ENCODE results near the gene TYW1.
"Not testable (repeated sequence)": the region's sequence is repeated elsewhere in the genome, so short reads cannot be mapped to it uniquely, and the experiment has no call there.

The TYW1 gene

DNA sequence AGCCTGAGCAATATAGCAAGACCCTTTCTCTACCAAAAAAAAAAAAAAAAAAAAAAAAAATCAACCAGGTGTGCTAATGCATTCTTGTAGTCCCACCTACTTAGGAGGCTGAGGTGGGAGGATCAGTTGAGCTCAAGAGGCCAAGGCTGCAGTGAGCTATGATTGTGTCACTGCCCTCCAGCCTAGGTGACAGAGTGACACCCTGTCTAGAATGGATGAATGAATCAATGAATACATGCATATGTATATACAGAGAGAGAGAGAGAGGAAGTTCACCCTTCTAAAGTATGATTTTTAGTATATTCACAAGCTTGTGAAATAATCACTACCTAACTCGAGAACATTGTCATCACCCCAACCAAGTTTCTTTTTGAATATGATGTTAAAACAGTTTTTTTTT, 138.3 kb downstream of the TYW1 start:
- DNase-seq (ENCODE audit: low read depth, low spot score), result not testable (repeated sequence)

DNA sequence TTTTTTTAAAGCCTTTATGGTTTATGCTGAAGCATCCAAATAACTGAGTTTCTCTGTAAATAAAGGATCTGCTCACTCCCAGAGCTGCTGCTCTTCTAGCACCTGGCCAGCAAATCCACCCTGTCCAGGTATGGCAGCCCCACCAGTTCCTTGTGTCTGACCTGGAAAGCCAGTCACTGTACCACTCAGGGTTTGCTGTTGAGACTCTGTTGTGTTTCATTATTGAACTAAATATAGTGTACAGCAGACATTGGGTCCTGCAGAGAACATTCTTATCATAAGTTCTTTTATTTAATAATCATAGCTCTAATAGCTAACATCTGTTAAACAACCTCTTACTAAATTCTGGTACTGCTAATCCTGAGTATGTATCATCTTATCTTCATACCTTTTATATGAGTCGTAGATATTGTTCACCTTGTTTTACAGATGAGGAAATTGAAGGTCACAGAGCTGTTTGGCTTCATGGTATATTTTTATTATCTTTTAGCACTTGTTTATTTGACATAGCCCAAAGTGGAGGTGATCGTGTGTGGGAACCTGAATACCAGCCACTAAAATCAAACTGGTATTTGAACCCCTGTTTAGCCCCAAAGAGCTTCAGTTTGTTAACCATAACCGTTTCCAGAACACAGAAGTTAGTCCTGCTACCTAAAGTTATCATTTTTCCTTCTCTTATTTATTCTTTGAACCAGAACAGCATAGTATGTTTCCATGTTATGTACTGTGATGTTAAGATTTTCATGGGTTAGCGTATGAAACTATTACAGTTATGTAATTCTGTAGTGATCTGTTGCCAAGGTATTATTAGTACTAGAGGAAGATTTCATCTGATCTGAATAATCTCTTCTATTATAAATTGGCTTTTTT, 139.2 kb downstream of the TYW1 start:
- not testable (repeated sequence) for DNase-seq (ENCODE audit: low read depth, low spot score)

DNA sequence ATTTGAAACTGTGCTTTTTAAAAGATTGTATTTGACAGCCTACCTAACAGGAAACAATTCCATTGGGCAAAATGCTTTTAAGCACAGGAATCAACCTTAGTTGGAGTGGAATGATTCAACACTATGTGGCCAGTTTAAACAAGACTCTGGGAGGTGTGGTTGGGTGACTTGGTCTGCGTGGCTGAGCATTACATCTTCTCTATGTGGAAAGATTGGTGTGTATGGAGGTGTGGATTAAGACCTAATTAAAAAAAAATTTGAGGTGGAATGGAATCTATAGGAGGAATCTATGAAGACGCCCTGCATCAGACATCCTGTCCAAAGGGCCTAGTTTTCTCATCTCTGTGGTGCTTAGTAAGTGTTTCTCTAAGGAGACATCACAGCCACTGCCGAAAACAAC, 140.9 kb downstream of the TYW1 start:
- not testable (repeated sequence) for DNase-seq (ENCODE audit: low read depth, low spot score)

DNA sequence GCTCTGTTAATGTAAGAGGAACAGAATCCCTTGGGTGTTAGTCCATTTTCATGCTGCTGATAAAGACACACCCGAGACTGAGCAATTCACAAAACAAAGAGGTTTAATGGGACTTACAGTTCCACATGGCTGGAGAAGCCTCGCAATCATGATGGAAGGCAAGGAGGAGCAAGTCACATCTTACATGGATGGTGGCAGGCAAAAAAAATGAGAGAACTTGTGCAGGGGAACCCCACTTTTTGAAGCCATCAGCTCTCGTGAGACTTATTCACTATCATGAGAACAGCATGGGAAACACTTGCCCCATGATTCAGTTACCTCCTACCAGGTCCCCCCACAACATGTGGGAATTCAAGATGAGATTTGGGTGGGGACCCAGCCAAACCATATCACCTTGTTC, 143.2 kb downstream of the TYW1 start:
- DNase-seq (ENCODE audit: low read depth, low spot score), result not testable (repeated sequence)

DNA sequence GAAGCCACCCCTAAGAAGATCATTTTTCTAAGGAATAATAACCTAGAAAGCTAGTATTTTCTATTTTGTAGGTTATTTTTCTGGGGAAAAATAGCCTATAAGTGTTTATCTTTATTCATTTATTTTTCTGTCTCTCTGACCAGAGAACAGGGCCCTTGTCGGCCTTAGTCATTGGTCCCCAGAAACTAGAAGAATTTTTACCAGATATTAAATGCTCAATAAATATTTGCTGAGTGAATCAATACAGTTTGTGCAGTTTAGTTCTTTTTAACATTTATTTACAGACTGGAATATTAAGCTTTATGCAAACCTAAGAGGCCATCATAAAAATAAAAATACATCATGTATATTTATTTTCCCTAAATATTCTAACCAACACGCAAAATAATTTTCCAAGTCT, 144.4 kb downstream of the TYW1 start:
- DNase-seq (ENCODE audit: low read depth, low spot score), result not testable (repeated sequence)

DNA sequence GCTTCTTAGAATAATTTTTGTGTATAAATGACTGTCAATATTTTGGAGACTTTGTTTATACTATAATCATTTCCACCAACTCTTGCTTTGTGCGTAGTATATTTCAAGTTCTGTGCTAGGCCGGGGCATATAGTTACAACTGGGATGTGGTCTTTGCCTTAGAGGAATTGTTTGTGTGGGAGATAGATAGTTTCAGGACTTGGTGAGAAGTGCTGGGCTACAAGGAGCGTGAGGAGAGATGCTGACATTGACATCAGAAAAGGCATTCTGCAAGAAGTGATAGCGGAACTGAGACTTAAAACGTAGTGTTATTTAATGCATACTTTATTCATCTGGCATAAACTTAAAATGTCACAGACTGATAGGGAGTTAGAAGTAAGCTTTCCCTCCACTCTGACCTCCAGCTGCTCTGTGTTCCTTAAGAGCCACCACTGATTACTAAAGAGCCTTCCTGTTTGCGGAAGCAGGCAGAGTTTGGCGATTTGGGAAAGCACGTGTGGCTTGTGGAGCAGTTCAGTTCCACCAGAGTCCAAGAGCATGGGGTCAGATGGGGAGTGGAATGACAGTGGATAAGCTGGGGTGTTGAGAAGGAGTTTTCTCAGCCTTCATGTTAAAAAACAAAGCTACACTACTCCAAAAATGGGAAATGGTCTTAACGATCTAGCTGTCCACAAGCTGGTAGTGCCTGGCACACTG, 146.6 kb downstream of the TYW1 start:
- not testable (repeated sequence) for DNase-seq (ENCODE audit: low read depth, low spot score)

DNA sequence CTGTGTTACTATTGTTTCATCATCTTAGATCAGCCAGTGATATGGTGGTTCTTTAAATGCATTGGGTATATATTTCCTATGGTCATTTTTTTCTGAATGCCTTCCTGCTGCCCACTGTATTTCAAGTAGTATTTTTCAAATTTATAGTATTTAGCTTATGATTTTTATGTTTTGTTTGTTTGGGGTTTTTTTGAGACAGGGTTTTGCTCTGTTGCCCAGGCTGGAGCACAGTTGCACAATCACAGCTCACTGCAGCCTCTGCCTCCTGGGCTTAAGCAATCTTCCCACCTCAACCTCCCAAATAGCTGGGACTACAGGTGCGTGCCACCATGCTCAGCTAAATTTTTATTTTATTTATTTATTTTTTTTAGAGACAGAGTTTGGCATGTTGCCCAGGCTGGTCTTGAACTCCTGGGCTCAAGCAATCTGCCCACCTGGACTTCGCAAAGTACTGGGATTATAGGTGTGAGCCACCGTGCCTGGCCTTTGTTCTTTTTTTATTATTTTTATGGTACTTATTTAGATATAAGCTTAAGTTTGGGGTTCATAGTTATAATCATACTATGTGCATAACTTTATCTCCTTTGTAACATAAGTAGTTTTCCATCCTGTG, 149.1 kb downstream of the TYW1 start:
- DNase-seq (ENCODE audit: low read depth, low spot score), result not testable (repeated sequence)

DNA sequence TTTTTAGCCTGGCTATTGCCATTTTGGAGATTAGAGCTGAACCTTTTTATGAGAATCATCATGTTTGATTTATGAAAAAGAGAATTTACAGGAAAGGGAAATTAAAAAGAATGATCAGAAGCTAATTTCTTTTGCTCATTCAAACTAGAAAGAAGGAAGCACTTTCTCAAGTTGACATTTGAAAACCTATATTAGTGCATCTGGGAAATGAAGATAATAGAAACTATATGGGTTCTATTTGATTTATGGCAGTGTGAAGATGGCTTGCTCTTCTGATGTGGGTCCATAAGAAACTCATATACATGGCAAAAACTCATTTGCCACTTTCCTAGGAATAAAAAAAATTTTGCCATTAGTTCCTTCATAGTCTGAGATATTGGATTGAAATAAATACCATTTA, 152.5 kb downstream of the TYW1 start:
- DNase-seq (ENCODE audit: low read depth, low spot score), result not testable (repeated sequence)

DNA sequence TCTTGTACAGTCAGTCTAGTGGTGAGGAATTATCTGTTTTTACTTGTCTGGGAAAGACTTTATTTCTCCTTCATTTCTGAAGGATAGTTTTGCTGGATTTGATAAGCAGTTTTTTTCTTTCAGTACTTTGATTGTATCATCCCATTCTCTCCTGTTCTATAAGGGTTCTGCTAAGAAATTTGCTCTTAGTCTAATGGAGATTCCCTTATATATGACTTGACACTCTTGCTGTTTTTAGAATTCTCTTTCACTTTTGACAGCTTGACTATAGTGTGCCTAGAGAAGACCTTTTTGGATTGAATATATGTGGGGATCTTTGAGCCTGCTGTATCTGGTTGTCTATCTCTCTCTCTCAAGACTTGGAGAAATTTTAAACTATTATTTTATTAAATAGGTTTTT, 157.7 kb downstream of the TYW1 start:
- DNase-seq (ENCODE audit: low read depth, low spot score), result not testable (repeated sequence)

DNA sequence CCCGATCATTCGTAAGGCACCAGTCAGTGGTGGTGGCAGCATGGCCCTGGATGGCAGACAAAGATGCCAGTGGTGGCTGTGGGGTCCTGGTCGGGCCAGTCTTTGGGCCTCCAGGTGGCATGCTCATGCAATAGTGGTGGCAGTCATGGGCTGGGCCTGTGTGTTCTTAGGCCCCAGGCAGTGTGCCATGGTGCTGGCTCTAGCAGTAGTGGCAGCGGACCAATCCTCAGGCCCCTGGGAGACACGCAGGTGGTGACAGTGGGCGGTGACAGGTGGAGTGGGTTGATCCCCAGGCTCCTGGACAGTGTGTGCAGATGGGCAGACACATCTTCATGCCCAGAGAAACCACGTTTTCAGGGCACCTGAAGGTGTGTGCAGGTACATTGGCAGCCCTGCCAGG, 159.4 kb downstream of the TYW1 start:
- DNase-seq (ENCODE audit: low read depth, low spot score), result not testable (repeated sequence)

DNA sequence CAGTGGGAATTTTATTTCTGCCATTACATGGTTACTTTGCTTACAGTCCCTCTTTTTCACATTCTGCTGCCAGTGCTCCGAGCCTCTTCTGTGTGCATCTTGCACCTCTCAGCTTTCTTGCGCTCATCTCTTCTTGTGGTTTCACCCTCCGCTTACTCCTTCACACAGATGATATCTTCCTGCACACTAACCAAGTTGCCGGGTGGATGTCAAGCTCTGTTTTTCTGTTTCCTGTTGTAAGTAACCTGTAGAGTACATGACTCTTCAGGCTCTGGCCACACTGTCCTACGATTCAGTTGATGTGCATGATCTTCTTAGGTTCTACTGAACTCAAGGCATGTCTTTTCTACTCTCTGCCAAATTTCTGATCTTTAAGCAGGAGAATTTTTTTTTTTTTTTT, 166.7 kb downstream of the TYW1 start:
- not testable (repeated sequence) for DNase-seq (ENCODE audit: low read depth, low spot score)

DNA sequence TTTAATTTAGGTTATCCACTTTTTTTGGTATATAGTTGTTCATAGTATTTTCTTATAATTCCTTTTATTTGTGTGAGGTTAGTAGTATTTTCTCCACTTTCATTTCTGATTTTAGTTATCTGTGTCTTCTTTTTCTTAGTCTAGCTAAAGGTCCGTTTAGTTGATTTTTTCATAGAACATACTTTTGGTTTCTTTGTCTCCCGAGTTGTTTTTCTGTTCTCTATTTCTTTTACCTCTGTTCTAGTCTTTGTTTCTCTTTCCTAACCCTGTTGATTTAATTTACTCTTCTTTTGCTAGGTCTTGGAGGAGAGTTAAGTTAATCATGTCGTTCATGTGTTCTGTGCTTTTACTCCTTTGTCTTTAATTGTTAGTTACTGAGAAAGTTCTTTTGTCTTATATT, 174.5 kb downstream of the TYW1 start:
- DNase-seq (ENCODE audit: low read depth, low spot score), result not testable (repeated sequence)

DNA sequence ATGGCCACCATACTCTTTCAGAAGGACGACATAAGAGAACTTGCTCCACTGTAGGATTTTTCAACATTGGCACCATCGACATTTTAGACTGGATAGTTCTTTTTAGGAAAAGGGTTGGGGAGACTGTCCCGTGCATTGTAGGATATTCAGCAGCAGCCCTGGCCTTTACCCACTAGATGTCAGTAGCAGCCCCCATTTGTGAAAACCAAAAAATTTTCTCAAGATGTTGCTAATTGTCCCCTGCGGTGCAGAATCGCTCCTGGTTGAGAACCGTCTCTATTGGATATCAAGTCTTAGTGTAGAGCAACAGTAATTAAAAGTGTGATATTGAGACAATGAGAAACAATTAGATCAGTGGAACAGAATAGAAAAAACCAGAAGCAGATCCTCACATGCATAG, 180.1 kb downstream of the TYW1 start:
- DNase-seq (ENCODE audit: low read depth, low spot score), result not testable (repeated sequence)

DNA sequence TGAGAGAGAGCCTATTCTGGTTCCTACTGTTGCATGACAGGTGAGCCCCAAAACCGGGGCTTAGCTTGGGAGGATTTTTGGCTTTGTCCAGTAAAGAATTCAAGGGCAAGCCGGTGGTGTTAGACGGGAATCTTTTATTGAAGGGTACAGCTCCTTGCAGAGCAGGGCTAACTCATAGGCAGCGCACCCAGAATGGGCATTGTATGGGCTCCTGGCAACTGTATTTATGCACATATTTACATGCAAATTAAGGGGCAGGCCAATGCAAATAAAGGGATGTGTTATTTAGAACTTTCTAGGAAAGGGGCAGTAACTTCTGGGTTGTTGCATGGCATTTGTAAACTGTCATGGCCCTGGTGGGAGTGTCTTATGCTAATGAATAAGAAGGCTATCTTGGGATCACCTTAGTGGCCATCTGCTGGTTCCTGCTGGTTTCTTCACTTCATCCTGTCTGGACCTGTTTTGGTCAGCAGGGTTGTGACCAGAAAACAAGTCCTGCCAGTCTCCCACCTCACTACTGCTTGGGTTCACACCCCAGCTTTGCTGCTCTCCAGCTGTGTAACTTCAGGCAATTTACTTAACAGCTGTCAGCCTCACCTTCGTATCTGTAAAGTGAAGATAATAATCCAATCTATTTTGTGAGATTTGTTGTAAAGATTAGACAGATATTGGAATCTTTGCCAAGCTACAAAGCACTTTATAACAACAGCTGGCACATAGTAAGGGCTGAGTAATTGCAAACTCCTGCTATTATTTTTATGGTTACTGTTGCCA, 182.5 kb downstream of the TYW1 start:
- DNase-seq (ENCODE audit: low read depth, low spot score), result peak; percentile 32

DNA sequence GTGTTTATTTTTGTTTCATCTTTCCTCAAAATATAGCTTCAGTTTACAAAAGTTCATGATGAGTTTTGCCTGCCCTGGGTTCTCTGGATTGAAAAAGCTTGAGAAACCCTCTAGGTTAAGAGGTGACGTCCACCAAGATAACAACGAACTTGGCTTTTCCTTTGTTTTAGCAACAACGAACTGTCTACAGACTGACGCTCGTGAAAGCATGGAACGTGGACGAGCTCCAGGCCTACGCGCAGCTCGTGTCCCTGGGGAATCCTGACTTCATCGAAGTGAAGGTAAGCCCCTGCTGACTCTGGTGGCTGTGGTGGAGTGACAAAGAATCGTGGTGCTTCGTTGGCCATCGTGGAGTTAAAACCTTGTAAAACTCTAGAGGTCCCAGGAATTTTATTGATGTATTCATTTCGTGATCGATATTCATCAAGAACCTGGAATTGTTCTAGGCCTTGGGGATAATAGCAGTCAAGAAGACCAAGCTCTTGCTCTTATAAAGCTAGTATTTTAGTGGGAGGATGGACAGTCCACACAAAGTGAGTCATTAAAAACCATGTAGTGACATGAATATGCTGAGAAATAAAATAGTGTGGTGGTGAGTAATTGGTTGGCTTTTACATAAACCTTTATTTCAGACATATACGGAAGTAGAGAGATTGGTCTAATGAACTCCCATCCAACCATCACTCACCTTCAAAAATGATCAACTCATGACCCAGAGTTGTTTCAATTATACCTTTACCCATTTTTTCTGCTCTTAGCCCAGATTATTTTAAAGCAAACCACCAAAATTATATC, 186.5 kb downstream of the TYW1 start:
- not testable (repeated sequence) for DNase-seq (ENCODE audit: low read depth, low spot score)

DNA sequence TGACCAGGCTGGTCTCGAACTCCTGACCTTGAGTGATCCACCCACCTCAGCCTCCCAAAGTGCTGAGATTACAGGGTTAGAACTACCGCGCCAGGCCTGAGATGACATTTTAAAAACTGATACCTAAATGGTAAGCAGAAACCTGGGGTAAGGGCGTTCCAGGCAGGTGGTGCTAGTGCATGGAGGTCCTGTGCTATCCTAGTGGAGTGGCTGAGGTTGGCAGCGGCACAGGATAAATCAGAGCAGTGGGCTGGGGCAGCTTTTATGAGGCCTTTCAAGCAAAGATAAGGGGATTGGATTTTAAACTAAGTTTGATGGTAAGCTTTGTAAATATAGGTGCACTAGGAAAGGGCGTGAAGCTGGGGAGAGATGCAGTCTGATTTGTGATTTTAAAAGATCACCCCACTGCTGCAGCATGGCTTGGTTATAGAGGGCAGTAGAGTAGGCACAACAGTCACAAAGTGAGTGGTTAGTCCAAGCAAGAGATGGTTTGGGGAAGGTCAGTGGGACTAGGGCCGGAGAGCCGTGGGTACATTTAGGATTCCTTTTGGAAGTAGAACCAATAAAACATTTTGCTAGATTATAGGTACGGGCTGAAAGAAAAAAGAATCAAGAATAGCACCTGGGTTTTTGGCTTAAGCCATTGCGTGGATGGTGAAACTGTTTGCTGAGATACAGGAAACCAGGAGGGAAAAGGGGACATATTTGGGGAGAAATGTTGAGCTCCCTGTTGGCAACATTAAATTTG, 188.5 kb downstream of the TYW1 start:
- DNase-seq (ENCODE audit: low read depth, low spot score), result not testable (repeated sequence)

DNA sequence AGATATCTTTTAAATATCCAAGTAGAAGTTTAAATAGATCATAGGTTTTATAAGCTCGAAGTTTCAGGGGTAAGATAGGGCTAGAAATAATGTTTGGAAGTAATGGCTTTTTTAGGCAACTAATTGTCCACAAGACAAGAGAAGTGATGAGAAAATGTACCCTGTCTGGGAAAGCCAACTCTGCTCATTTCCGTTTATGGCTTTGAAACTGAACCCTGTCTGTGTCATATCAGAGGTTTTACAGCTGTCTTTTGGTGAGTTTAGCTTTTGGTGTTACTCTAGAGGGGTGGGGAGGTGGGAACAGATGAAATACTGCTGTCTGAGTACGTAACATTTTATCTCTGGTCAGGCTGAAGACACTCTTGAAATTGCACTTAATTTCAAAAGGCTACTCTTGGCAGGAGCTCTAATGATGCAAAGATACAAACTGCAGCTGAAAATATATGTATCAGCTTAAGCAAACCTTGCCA, 189.1 kb downstream of the TYW1 start:
- DNase-seq (ENCODE audit: low read depth, low spot score), result not testable (repeated sequence)

DNA sequence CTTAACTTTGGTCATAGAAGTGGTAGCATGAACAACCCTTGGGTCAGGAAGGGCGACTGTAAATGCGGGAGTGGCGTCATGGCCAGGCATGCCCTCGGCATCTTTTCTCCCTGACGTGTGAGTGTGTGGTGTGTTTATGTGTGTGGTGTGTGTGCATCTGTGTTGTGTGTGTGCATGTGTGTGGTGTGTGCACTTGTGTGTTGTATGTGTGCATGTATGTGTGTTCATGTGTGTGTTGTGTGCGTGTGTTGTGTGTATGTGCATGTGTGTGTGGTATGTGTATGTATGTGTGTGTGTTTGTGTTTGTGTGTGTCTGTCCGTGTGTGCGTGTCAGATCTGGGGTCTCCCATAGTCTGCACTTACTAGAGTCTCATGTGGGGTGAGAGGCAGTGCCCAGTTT, 192.5 kb downstream of the TYW1 start:
- DNase-seq (ENCODE audit: low read depth, low spot score), result not testable (repeated sequence)

DNA sequence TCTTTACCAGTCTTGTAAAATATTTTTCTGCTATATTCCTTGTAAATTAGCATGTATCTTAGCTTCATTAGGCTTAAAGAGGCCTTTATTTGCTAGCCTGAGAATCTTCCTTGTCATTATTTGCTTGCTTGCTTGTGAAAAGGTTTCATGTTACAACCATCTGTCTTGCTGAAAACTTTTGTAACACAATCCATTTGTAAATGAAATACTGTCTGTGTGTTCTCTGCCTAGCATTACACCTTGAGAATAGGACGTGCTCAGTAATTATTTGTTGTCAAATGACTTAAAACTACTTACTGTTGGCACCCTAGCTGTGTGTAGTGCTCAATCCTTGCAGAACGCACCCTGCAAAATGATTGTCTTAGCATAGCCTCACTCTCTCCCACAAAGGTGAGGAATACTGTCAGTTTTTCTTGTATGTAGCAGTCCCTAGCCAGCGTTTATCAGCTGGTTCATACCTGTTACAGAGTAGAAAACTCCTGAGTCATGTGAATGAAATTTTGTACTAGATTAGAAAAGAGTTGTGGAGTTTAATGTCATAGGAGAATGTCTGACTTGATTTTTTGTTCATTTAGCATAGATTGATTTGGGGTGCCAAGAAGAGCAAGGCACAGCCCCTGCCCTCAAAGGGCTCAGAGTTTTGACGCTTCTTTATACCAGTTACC, 193.3 kb downstream of the TYW1 start:
- not testable (repeated sequence) for DNase-seq (ENCODE audit: low read depth, low spot score)
